ENCODE results near the gene ELK3.

Gene ELK3

GRCh38 chr12:96170328-96170727 is 23.8 kb upstream of the ELK3 start:
- in situ Hi-C loops (cut with MboI; ENCODE audit: low sequenced_read_pairs, unreplicated experiment): no loop called here
- TF ChIP-seq CTCF (IDR thresholded peaks at IDR 0.05; ENCODE audit: borderline replicate concordance, control extremely low read depth, extremely low read depth, insufficient read depth, missing control alignments): no peak
- no peak for DNase-seq (ENCODE audit: low spot score)

GRCh38 chr12:96170762-96171161 is 23.4 kb upstream of the ELK3 start:
- in situ Hi-C loops (cut with MboI; ENCODE audit: low sequenced_read_pairs, unreplicated experiment): no loop called here
- no peak for TF ChIP-seq CTCF (IDR thresholded peaks at IDR 0.05; ENCODE audit: borderline replicate concordance, control extremely low read depth, extremely low read depth, insufficient read depth, missing control alignments)
- DNase-seq (ENCODE audit: low spot score): no peak

- DNase-seq (ENCODE audit: low spot score): no peak
- in situ Hi-C loops (cut with MboI; ENCODE audit: low sequenced_read_pairs, unreplicated experiment): no loop called here
- TF ChIP-seq CTCF (IDR thresholded peaks at IDR 0.05; ENCODE audit: borderline replicate concordance, control extremely low read depth, extremely low read depth, insufficient read depth, missing control alignments): no peak
Observed at GRCh38 chr12:96171905-96172304, 22.3 kb upstream of the ELK3 start.

- no peak for TF ChIP-seq CTCF (IDR thresholded peaks at IDR 0.05; ENCODE audit: borderline replicate concordance, control extremely low read depth, extremely low read depth, insufficient read depth, missing control alignments)
- in situ Hi-C loops (cut with MboI; ENCODE audit: low sequenced_read_pairs, unreplicated experiment): no loop called here
- DNase-seq (ENCODE audit: low spot score): no peak
Observed at GRCh38 chr12:96172981-96173380, 21.2 kb upstream of the ELK3 start.

- DNase-seq (ENCODE audit: low spot score): no peak
- in situ Hi-C loops (cut with MboI; ENCODE audit: low sequenced_read_pairs, unreplicated experiment): no loop called here
- no peak for TF ChIP-seq CTCF (IDR thresholded peaks at IDR 0.05; ENCODE audit: borderline replicate concordance, control extremely low read depth, extremely low read depth, insufficient read depth, missing control alignments)
Observed at GRCh38 chr12:96176575-96176974, 17.6 kb upstream of the ELK3 start.

GRCh38 chr12:96177013-96177412 is 17.2 kb upstream of the ELK3 start:
- in situ Hi-C loops (cut with MboI; ENCODE audit: low sequenced_read_pairs, unreplicated experiment): no loop called here
- TF ChIP-seq CTCF (IDR thresholded peaks at IDR 0.05; ENCODE audit: borderline replicate concordance, control extremely low read depth, extremely low read depth, insufficient read depth, missing control alignments): no peak
- no peak for DNase-seq (ENCODE audit: low spot score)
